ENCODE results near the gene FPR3.

DNA sequence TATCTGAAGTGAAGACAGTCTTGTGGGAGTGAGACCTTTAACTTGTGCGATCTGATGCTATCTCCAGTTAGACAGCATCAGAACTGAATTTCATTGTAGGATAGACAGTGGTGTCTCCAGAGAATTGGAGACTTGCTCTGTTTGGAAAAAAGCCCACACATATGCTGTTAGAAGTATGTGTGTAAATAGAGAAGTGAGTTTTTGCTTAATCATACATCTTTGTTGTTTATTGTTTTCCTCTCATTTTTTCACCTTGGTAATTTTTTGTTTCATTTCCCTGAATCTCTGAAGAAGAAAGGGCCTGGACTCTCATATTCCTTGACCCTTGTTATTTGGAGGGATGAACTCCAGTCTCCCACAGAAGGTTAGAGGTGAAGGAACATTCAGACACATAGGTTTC is 21.8 kb downstream of the FPR3 start:
- TF ChIP-seq, protein P1, sequence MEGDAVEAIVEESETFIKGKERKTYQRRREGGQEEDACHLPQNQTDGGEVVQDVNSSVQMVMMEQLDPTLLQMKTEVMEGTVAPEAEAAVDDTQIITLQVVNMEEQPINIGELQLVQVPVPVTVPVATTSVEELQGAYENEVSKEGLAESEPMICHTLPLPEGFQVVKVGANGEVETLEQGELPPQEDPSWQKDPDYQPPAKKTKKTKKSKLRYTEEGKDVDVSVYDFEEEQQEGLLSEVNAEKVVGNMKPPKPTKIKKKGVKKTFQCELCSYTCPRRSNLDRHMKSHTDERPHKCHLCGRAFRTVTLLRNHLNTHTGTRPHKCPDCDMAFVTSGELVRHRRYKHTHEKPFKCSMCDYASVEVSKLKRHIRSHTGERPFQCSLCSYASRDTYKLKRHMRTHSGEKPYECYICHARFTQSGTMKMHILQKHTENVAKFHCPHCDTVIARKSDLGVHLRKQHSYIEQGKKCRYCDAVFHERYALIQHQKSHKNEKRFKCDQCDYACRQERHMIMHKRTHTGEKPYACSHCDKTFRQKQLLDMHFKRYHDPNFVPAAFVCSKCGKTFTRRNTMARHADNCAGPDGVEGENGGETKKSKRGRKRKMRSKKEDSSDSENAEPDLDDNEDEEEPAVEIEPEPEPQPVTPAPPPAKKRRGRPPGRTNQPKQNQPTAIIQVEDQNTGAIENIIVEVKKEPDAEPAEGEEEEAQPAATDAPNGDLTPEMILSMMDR (conservative IDR thresholded peaks at IDR 0.05; ENCODE audit: low read length) = no peak
- no peak for TF ChIP-seq EZH2phosphoT487 (IDR thresholded peaks at IDR 0.05; ENCODE audit: borderline replicate concordance, low read depth, low read length)

Data from OCI-LY7 (cell line).